Measurements from ENCODE around the gene TMPRSS6. TPM values are rescaled to one million over a fixed set of nuclear protein-coding genes. Genes with fewer than 3 reads are reported as not detected.

TMPRSS6 gene
- total and polyA plus RNA-seq, 11 donors: 0.91 TPM; not detected in 10

DNA sequence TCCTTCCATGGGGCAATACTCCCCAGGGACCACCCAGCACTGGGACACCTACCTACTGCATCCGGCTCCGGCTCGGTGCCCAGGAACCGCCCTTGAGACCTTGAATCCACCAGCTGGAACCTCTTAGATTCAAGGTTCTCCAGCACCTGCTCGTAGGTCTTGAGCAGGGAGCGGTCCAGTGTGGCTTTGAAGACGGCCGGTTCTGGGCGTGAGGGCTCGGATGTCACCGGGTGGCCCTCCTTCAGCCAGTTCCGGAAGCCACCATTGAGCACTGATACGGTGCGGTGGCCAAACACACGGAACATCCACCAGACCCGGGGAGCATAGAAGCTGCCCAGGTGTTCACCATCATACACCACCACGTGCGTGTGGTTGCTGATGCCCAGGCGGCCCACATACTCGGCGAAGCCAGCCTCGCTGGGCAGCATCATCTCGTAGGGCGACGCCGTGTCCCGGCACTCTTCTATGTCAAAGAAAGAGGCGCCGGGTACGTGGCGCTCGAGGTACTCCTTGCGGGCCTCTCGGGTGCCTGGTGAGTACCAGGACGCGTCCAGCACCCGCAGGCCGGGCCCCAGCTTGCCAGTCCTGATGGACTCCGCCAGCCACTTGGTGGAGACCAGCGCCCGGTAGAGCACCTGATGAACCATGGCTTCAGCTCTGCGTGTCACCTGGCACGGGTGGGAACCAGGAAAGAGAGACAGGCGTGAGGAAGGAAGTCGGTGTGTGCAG is 91.3 kb downstream of the TMPRSS6 start:
- H3K4me1 ChIP-seq: peaks cover 9 to 74% (median 45%) of the 10 kb centered on the region in 12 donors
- H3K36me3 ChIP-seq: peaks cover 0 to 10% (median 0%) of the 10 kb centered on the region in 9 donors
- DNase-seq (no peak), ATAC-seq (peak in 2 of 4 donors; percentile 1 to 11)
- WGBS, 4 donors: 66 to 70% (median 68%) methylated on average over 41 to 45 of the region's 45 CpGs
- no peaks in the 10 kb centered on the region for H3K27me3 ChIP-seq
- TF ChIP-seq POLR2A (IDR thresholded peaks at IDR 0.05): no peak
- TF ChIP-seq, protein P1, sequence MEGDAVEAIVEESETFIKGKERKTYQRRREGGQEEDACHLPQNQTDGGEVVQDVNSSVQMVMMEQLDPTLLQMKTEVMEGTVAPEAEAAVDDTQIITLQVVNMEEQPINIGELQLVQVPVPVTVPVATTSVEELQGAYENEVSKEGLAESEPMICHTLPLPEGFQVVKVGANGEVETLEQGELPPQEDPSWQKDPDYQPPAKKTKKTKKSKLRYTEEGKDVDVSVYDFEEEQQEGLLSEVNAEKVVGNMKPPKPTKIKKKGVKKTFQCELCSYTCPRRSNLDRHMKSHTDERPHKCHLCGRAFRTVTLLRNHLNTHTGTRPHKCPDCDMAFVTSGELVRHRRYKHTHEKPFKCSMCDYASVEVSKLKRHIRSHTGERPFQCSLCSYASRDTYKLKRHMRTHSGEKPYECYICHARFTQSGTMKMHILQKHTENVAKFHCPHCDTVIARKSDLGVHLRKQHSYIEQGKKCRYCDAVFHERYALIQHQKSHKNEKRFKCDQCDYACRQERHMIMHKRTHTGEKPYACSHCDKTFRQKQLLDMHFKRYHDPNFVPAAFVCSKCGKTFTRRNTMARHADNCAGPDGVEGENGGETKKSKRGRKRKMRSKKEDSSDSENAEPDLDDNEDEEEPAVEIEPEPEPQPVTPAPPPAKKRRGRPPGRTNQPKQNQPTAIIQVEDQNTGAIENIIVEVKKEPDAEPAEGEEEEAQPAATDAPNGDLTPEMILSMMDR (IDR thresholded peaks at IDR 0.05): no peak
- peak overlapping the region; percentile 66 to 99 (median 90) for H3K4me3 ChIP-seq
- no peaks in the 10 kb centered on the region for H3K9me3 ChIP-seq
- H3K27ac ChIP-seq: peak overlapping the region; percentile 87 to 98 (median 96)
- intact Hi-C loops (cut with DNase I): loop anchor here in 1 of 10 donors (2.0 kb wide), 1 partner anchor 39 kb away; no protein-coding TSS in a partner anchor

GRCh38 chr22:37017356-37017755 is 92.2 kb downstream of the TMPRSS6 start:
- no peak for TF ChIP-seq POLR2A (IDR thresholded peaks at IDR 0.05)
- TF ChIP-seq, protein P1 (IDR thresholded peaks at IDR 0.05): no peak
- intact Hi-C loops (cut with DNase I): no loop called here
- Histone ChIP-seq H3K4me3 (peak overlapping the region in 3 of 12 donors; percentile 13 to 98 (median 93)), H3K4me1 (peaks cover 9 to 70% (median 44%) of the 10 kb centered on the region in 12 donors), H3K27ac (peak overlapping the region in 5 of 12 donors; percentile 0 to 93 (median 18)), H3K36me3 (peaks cover 0 to 10% (median 0%) of the 10 kb centered on the region in 9 donors), H3K27me3 (no peaks in the 10 kb centered on the region), H3K9me3 (no peaks in the 10 kb centered on the region)
- WGBS, 4 donors: 69 to 71% (median 69%) methylated on average over 6 to 10 of the region's 10 CpGs
- ATAC-seq (no peak), DNase-seq (peak in 2 of 5 donors; percentile 54 to 72)

DNA sequence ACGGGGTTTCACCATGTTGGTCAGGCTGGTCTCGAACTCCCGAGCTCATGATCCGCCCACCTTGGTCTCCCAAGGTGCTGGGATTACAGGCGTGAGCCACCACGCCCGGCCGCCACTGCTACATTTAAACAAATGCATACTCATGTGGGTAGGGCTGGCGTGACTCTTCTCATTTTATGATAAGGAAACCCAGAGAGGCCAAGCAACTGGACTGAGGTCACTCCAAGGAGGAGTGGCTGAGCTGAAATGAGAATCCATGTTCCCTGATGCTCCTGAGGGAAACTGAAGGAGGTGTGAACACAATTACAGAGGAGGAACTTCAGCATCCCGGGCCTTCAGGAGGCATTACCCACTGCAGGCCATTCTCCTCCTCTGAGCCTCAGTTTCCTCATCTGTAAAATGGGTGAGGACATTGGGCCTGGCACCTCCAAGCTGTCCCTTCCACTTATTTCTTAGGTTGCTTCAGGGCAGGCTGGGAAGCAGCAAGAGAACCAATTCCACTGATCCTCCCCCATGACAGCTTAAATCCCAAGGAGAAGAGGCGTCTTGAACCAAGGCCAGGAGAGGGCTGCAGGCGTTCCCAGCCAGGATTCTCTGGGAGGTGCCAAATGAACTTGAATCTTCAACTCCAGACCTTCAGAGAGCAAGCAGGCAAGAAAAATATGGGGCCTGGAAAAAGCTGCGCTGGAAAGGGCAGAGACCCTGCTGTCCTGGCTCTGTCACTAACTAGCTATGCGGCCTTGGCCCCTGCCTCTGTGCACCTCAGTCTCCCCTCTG is 93.2 kb downstream of the TMPRSS6 start:
- intact Hi-C loops (cut with DNase I): no loop called here
- no peaks in the 10 kb centered on the region for H3K27me3 ChIP-seq
- no peak for DNase-seq
- H3K9me3 ChIP-seq: no peaks in the 10 kb centered on the region
- H3K4me3 ChIP-seq: no peak overlapping the region
- WGBS, 4 donors: 90 to 92% (median 90%) methylated on average over 14 of the region's 14 CpGs
- ATAC-seq: no peak
- TF ChIP-seq POLR2A (IDR thresholded peaks at IDR 0.05): no peak
- TF ChIP-seq, protein P1 (IDR thresholded peaks at IDR 0.05): no peak
- peaks cover 0 to 10% (median 0%) of the 10 kb centered on the region in 9 donors for H3K36me3 ChIP-seq
- peaks cover 9 to 70% (median 46%) of the 10 kb centered on the region in 12 donors for H3K4me1 ChIP-seq
- peak overlapping the region in 2 of 12 donors; percentile 6 to 20 for H3K27ac ChIP-seq

GRCh38 chr22:37015587-37015878 is 94.0 kb downstream of the TMPRSS6 start:
- H3K27me3 ChIP-seq: no peaks in the 10 kb centered on the region
- no peak for DNase-seq
- no peak for TF ChIP-seq POLR2A (IDR thresholded peaks at IDR 0.05)
- TF ChIP-seq, protein P1 (IDR thresholded peaks at IDR 0.05): no peak
- no peaks in the 10 kb centered on the region for H3K9me3 ChIP-seq
- no peak overlapping the region for H3K4me3 ChIP-seq
- ATAC-seq: no peak
- H3K4me1 ChIP-seq: peaks cover 7 to 69% (median 39%) of the 10 kb centered on the region in 12 donors
- intact Hi-C loops (cut with DNase I): no loop called here
- H3K27ac ChIP-seq: no peak overlapping the region
- 80 to 92% (median 87%) methylated on average over 4 of the region's 4 CpGs for WGBS, 4 donors
- peaks cover 0 to 10% (median 0%) of the 10 kb centered on the region in 9 donors for H3K36me3 ChIP-seq

Measured in heart left ventricle (tissue), 16 donors.